ENCODE data around the gene SLC35A1.
"Not testable (repeated sequence)": the region's sequence is repeated elsewhere in the genome, so short reads cannot be mapped to it uniquely, and the experiment has no call there.

SLC35A1 gene

DNA sequence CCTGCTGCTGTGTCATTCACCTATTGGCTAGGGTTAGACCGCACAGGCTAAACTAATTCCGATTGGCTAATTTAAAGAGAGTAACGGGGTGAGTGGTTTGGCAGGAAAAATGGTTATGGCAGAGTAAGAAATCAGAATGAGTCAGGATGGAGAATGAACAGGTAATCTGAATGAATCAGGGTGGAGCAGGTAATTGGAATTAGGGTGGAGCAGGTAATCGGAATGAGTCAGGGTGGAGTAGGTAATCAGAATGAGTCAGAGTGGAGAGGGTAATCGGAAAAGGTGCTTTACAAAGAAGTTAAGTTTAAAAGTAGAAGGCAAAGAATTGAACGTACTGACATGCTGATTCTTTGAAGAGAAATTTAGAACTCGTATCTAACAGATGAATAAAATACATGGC lies 11.7 kb downstream of the SLC35A1 start:
- DNase-seq: no peak
- Histone ChIP-seq H3K27me3 (no peaks in the 10 kb centered on the region), H3K4me1 (no peaks in the 10 kb centered on the region), H3K9me3 (no peaks in the 10 kb centered on the region), H3K4me3 (ENCODE audit: low read depth, low read length) (no peak overlapping the region), H3K36me3 (no peaks in the 10 kb centered on the region)
- TF ChIP-seq, protein P1, sequence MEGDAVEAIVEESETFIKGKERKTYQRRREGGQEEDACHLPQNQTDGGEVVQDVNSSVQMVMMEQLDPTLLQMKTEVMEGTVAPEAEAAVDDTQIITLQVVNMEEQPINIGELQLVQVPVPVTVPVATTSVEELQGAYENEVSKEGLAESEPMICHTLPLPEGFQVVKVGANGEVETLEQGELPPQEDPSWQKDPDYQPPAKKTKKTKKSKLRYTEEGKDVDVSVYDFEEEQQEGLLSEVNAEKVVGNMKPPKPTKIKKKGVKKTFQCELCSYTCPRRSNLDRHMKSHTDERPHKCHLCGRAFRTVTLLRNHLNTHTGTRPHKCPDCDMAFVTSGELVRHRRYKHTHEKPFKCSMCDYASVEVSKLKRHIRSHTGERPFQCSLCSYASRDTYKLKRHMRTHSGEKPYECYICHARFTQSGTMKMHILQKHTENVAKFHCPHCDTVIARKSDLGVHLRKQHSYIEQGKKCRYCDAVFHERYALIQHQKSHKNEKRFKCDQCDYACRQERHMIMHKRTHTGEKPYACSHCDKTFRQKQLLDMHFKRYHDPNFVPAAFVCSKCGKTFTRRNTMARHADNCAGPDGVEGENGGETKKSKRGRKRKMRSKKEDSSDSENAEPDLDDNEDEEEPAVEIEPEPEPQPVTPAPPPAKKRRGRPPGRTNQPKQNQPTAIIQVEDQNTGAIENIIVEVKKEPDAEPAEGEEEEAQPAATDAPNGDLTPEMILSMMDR (IDR thresholded peaks at IDR 0.05; ENCODE audit: low read depth, low read length): no peak

DNA sequence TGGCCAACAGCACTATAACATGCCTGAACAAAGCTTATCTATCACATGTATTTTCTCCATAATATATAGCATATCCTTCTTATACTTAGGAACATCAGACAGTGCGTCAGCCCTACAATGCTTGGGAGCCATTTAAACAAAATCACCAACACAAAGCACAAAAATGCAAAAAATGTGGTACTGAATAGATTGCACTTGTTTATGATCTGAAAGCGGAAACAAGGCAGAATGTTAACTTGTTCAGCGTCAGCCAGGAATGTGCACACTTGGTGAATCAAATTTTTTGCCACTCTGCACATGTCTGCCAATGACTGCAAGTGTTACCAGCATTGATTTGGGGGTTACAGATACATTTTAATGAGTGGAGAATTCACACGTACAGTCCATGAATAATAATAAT lies 14.8 kb downstream of the SLC35A1 start:
- DNase-seq: no peak
- TF ChIP-seq, protein P1 (IDR thresholded peaks at IDR 0.05; ENCODE audit: low read depth, low read length): no peak
- no peaks in the 10 kb centered on the region for H3K36me3 ChIP-seq
- no peak overlapping the region for H3K4me3 ChIP-seq (ENCODE audit: low read depth, low read length)
- H3K9me3 ChIP-seq: no peaks in the 10 kb centered on the region
- no peaks in the 10 kb centered on the region for H3K27me3 ChIP-seq
- no peaks in the 10 kb centered on the region for H3K4me1 ChIP-seq

DNA sequence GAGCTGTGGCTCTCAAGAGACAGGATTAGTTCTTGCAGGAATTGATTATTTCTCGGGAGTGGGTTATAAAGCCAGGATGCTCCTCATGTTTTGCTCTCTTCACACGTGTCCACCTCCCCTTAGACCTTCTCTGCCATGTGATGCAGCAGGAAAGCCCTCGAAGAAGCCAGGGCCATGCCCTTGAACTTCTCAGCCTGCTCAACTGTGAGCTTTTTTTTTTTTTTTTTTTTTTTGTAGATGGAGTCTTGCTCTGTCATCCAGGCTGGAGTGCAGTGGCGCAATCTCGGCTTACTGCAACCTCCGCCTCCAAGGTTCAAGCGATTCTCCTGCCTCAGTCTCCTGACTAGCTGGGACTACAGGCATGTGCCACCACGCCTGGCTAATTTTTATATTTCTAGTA lies 16.6 kb downstream of the SLC35A1 start:
- not testable (repeated sequence) for H3K4me3 ChIP-seq (ENCODE audit: low read depth, low read length); H3K27me3 ChIP-seq; H3K36me3 ChIP-seq; H3K9me3 ChIP-seq; H3K4me1 ChIP-seq; DNase-seq

DNA sequence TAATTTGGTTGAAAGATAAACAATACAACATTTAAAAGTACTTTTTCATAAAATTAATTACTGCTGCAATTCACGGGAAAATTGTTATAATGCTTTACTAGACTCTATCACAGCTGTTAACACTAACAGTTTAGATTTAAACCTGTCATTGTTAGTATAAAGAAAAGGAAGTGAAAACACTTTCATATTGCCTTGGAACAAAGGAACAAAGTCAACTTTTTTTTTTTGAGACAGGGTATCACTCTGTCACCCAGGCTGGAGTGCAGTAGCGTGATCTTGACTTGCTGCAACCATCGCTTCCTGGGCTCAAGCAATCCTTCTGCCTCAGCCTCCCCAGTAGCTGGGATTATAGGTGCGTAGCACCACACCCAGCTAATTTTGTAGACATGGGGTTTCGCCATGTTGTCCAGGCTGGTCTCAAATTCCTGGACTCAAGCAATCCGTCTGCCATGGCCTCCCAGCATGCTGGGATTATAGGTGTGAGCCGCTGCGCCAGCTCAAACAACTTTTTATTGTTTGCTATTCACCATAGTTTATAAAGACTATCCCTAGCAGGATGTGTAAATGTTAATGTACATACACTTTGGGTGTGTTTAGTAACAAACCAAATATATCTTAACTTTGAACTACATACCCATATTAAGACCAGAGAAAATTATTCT lies 22.1 kb downstream of the SLC35A1 start:
- Histone ChIP-seq H3K4me3 (ENCODE audit: low read depth, low read length) (no peak overlapping the region), H3K9me3 (no peaks in the 10 kb centered on the region), H3K27me3 (no peaks in the 10 kb centered on the region), H3K36me3 (no peaks in the 10 kb centered on the region), H3K4me1 (no peaks in the 10 kb centered on the region)
- TF ChIP-seq, protein P1 (IDR thresholded peaks at IDR 0.05; ENCODE audit: low read depth, low read length): no peak
- DNase-seq: no peak

DNA sequence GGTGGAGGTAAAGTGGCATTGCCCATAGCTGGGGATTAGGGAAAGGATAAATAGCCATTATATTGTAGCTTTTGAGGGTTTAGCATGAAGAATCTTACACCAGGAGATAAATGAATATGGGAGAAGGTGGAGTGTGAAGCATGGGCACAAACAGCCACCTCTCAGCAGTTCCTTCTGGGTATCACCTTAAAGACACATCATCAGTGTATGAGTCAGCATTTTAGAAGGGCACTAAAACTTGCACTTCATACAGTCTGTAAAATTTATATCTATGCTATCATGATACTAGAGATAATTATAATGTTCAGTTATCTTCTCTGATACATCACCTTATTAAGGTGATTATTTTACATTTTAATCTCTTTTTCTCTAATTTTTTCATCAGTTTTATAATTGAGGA lies 25.3 kb downstream of the SLC35A1 start:
- Histone ChIP-seq H3K4me3 (ENCODE audit: low read depth, low read length) (no peak overlapping the region), H3K4me1 (no peaks in the 10 kb centered on the region), H3K9me3 (no peaks in the 10 kb centered on the region), H3K27me3 (no peaks in the 10 kb centered on the region), H3K36me3 (no peaks in the 10 kb centered on the region; the same call in 1 of the 2 replicates)
- no peak for DNase-seq
- TF ChIP-seq, protein P1 (IDR thresholded peaks at IDR 0.05; ENCODE audit: low read depth, low read length): no peak

DNA sequence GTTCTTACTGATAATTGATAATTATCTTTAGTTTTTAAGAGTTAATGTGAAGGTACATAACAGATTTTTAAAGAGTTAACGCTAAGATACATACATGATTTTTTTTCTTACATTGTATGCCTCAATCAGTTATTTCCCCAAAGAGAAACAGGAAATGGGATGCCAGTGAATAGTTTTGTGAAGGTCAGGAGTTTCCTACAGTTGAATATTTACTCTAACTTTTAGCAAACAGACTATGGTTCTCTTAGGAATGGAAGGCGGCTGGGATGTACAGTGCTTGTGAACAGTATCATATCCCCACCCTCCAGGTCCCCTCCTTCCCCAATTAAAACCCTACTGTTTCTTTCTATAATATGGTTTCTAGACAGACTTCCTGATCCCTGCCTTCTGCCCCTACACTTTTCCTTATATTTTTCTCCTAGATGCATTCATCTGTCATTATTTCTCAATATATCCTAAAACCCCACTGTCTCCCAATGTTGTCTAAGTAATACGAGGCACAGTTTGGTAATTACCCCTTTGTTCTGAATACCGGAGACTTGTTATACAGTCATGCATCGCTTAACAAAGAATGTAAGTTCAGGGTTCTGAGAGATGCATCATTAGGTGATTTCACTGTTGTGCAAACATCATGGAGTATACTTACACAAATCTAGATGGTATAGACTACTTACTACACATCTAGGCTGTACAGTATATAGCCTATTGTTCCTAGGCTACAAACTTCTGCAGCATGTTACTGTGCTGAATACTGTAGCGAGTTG lies 29.2 kb downstream of the SLC35A1 start:
- no peaks in the 10 kb centered on the region for H3K9me3 ChIP-seq
- no peak overlapping the region for H3K4me3 ChIP-seq (ENCODE audit: low read depth, low read length)
- H3K4me1 ChIP-seq: no peaks in the 10 kb centered on the region
- no peak for DNase-seq
- no peaks in the 10 kb centered on the region for H3K27me3 ChIP-seq
- no peaks in the 10 kb centered on the region; the same call in 1 of the 2 replicates for H3K36me3 ChIP-seq
- TF ChIP-seq, protein P1 (IDR thresholded peaks at IDR 0.05; ENCODE audit: low read depth, low read length): no peak

Data from BE2C (cell line).